Choroid plexus epithelial cell (primary cell): ENCODE measurements around the gene BCAS3.

Experiments
- DNase-seq: peaks from one replicate; pipeline ENCODE4 v3.0.0-alpha.2; 2010; ENCODE audit warnings: low read depth
- H3K4me3 ChIP-seq: 2 replicates; pipeline ENCODE4 v1.5.1; 2011; ENCODE audit warnings: low read depth, mild to moderate bottlenecking, control low read depth, low read length, moderate library complexity
- TF ChIP-seq, protein P1 (sequence below): conservative IDR thresholded peaks from 2 replicates; pipeline ENCODE4 v1.5.1; 2011; ENCODE audit warnings: low read depth, mild to moderate bottlenecking, control low read depth, inconsistent platforms, low read length, moderate library complexity

The BCAS3 gene

DNA sequence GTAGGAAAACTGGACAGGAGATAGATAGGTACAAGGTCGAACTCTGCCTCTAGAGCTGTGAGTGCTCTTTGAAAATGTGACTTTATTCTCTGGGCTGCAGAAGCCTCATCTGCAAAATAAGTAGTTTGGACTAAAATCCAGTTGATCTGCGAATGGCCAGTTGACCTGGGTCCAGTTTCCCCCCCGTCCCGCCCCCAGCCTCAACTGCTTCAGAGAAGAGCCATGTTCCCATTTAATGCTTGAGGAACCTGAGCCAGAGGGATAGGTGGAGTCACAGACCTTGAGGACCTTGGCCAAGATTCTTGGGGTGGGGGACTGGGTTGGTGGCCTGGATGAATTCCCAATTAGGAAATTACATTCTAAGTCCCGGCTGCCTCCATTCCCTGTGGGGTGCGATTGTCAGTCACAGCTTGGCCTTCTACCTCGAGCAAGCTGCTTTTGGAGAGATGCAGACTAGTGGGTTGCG is 736.0 kb downstream of the BCAS3 start:
- no peak overlapping the region for H3K4me3 ChIP-seq
- TF ChIP-seq, protein P1, sequence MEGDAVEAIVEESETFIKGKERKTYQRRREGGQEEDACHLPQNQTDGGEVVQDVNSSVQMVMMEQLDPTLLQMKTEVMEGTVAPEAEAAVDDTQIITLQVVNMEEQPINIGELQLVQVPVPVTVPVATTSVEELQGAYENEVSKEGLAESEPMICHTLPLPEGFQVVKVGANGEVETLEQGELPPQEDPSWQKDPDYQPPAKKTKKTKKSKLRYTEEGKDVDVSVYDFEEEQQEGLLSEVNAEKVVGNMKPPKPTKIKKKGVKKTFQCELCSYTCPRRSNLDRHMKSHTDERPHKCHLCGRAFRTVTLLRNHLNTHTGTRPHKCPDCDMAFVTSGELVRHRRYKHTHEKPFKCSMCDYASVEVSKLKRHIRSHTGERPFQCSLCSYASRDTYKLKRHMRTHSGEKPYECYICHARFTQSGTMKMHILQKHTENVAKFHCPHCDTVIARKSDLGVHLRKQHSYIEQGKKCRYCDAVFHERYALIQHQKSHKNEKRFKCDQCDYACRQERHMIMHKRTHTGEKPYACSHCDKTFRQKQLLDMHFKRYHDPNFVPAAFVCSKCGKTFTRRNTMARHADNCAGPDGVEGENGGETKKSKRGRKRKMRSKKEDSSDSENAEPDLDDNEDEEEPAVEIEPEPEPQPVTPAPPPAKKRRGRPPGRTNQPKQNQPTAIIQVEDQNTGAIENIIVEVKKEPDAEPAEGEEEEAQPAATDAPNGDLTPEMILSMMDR, result no peak
- no peak for DNase-seq

GRCh38 chr17:61414141-61414935 is 736.7 kb downstream of the BCAS3 start:
- DNase-seq, result no peak
- no peak overlapping the region for H3K4me3 ChIP-seq
- TF ChIP-seq, protein P1, result no peak

DNA sequence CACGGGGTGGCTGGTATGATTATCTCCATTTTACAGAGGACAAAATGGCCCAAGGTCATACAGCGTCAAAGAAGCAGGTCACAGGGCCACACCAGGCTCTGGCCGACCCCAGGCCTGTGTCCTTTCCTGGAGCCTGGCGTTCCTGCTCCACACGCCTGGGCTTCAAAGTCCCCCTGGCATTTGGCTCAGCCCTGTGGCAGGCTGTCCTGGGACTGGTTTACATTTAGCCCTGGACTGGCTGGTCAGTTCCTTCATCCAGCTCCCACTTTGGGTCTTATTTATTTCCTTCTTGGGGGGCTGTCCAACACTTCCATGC is 737.2 kb downstream of the BCAS3 start:
- TF ChIP-seq, protein P1, result no peak
- no peak overlapping the region for H3K4me3 ChIP-seq
- DNase-seq, result no peak

GRCh38 chr17:61415374-61416210 is 737.9 kb downstream of the BCAS3 start:
- no peak overlapping the region for H3K4me3 ChIP-seq
- DNase-seq, result no peak
- TF ChIP-seq, protein P1, result no peak

- TF ChIP-seq, protein P1, result no peak
- DNase-seq, result no peak
These were observed 738.5 kb downstream of the BCAS3 start for GRCh38 chr17:61416211-61416539.

GRCh38 chr17:61416540-61417363 is 739.1 kb downstream of the BCAS3 start:
- DNase-seq, result peak; percentile 85
- H3K4me3 ChIP-seq, result peak overlapping the region; percentile 39
- TF ChIP-seq, protein P1, result peak; percentile 94

More at GRCh38 chr17:61416211-61416539, 738.5 kb downstream of the BCAS3 start:
- H3K4me3 ChIP-seq, result no peak overlapping the region
